SK-N-SH treated with all-trans-retinoic acid at 6 μM for 48 hours (cell line): Measurements from ENCODE around the gene GLOD4.

ENCODE experiments used
- ATAC-seq: fragments of 200-7000 bp; cut with Tn5 transposase; 3 replicates; pipeline ENCODE4 v1.9.1; 2020; ENCODE audit warnings: mild to moderate bottlenecking, moderate library complexity
- ARNTL ChIP-seq: fragments of 450-650 bp; formaldehyde crosslinking; IDR thresholded peaks from 2 replicates; pipeline ENCODE4 v1.5.0; 2020; ENCODE audit warnings: low read depth, mild to moderate bottlenecking, moderate library complexity, borderline replicate concordance
- BACH2 ChIP-seq: fragments of 250-450 bp; sonication (Bioruptor Pico); IDR thresholded peaks from 2 replicates; pipeline ENCODE4 v1.9.0; 2021; ENCODE audit warnings: mild to moderate bottlenecking, borderline replicate concordance
- CREB5 ChIP-seq: fragments of 250-450 bp; sonication (Bioruptor Pico); IDR thresholded peaks from 2 replicates; pipeline ENCODE4 v1.5.1; 2020; ENCODE audit warnings: low read depth, mild to moderate bottlenecking, moderate library complexity
- CSDC2 ChIP-seq: fragments of 250-450 bp; sonication (Bioruptor Pico); IDR thresholded peaks from 2 replicates; pipeline ENCODE4 v1.5.0; 2020; ENCODE audit warnings: mild to moderate bottlenecking, moderate library complexity
- CSRNP3 ChIP-seq: fragments of 250-450 bp; sonication (Bioruptor Pico); IDR thresholded peaks from 2 replicates; pipeline ENCODE4 v1.5.1; 2021; ENCODE audit warnings: mild to moderate bottlenecking, moderate library complexity
- ESRRG ChIP-seq: fragments of 250-450 bp; sonication (Bioruptor Pico); IDR thresholded peaks from 2 replicates; pipeline ENCODE4 v1.6.1; 2021; ENCODE audit warnings: mild to moderate bottlenecking
- GLIS3 ChIP-seq: fragments of 250-450 bp; sonication (Bioruptor Pico); IDR thresholded peaks from 2 replicates; pipeline ENCODE4 v1.5.0; 2020; ENCODE audit warnings: mild to moderate bottlenecking, moderate library complexity
- ISL1 ChIP-seq: fragments of 250-450 bp; sonication (Bioruptor Pico); IDR thresholded peaks from 2 replicates; pipeline ENCODE4 v2.1.2; 2022; ENCODE audit warnings: mild to moderate bottlenecking, moderate library complexity
- OSR1 ChIP-seq: fragments of 250-450 bp; sonication (Bioruptor Pico); IDR thresholded peaks from 2 replicates; pipeline ENCODE4 v1.8.0; 2022; ENCODE audit warnings: moderate library complexity, mild to moderate bottlenecking, inconsistent platforms
- PPARA ChIP-seq: fragments of 250-450 bp; sonication (Bioruptor Pico); IDR thresholded peaks from 2 replicates; pipeline ENCODE4 v1.5.0; 2020; ENCODE audit warnings: mild to moderate bottlenecking, borderline replicate concordance
- RARB ChIP-seq: fragments of 250-450 bp; sonication (Bioruptor Pico); IDR thresholded peaks from 2 replicates; pipeline ENCODE4 v1.8.0; 2021; ENCODE audit warnings: mild to moderate bottlenecking, moderate library complexity
- SNAI2 ChIP-seq: fragments of 250-450 bp; sonication (Bioruptor Pico); IDR thresholded peaks from 2 replicates; pipeline ENCODE4 v1.5.0; 2020; ENCODE audit warnings: mild to moderate bottlenecking, moderate library complexity
- TCF4 ChIP-seq: fragments of 250-450 bp; sonication (Bioruptor Pico); IDR thresholded peaks from 2 replicates; pipeline ENCODE4 v1.8.0; 2021; ENCODE audit warnings: mild to moderate bottlenecking, moderate library complexity, borderline replicate concordance
- TOX ChIP-seq: fragments of 250-450 bp; sonication (Bioruptor Pico); IDR thresholded peaks from 2 replicates; pipeline ENCODE4 v1.8.0; 2021; ENCODE audit warnings: mild to moderate bottlenecking, moderate library complexity, borderline replicate concordance
- ZC3H10 ChIP-seq: fragments of 250-450 bp; sonication (Bioruptor Pico); IDR thresholded peaks from 2 replicates; pipeline ENCODE4 v1.5.1; 2021; ENCODE audit warnings: mild to moderate bottlenecking, moderate library complexity
- ZFP3 ChIP-seq: fragments of 250-450 bp; sonication (Bioruptor Pico); IDR thresholded peaks from 2 replicates; pipeline ENCODE4 v1.5.0; 2020; ENCODE audit warnings: mild to moderate bottlenecking, moderate library complexity
- ZFP30 ChIP-seq: fragments of 450-650 bp; formaldehyde crosslinking; IDR thresholded peaks from 2 replicates; pipeline ENCODE4 v1.5.0; 2022; ENCODE audit warnings: mild to moderate bottlenecking, moderate library complexity
- ZNF565 ChIP-seq: fragments of 450-650 bp; formaldehyde crosslinking; conservative IDR thresholded peaks from 2 replicates; pipeline ENCODE4 v1.5.0; 2020; ENCODE audit warnings: low read depth, mild to moderate bottlenecking, moderate library complexity
- ZNF70 ChIP-seq: fragments of 450-650 bp; formaldehyde crosslinking; IDR thresholded peaks from 2 replicates; pipeline ENCODE4 v1.5.0; 2020; ENCODE audit warnings: mild to moderate bottlenecking, moderate library complexity
- TF ChIP-seq, protein P1 (sequence below): fragments of 250-450 bp; sonication (Bioruptor Pico); IDR thresholded peaks from 2 replicates; pipeline ENCODE4 v1.8.0; 2021; ENCODE audit warnings: low read depth, mild to moderate bottlenecking, moderate library complexity, borderline replicate concordance
- TF ChIP-seq, protein P2 (sequence below): fragments of 250-450 bp; sonication (Bioruptor Pico); IDR thresholded peaks from 2 replicates; pipeline ENCODE4 v1.8.0; 2020; ENCODE audit warnings: mild to moderate bottlenecking, moderate library complexity, borderline replicate concordance

The GLOD4 gene

GRCh38 chr17:796609-797008 is 14.5 kb upstream of the GLOD4 start:
- no peak for ATAC-seq
- TF ChIP-seq TOX (CRISPR knock-in tag), result no peak
- no peak for TF ChIP-seq OSR1 (CRISPR knock-in tag)
- TF ChIP-seq, protein P1, sequence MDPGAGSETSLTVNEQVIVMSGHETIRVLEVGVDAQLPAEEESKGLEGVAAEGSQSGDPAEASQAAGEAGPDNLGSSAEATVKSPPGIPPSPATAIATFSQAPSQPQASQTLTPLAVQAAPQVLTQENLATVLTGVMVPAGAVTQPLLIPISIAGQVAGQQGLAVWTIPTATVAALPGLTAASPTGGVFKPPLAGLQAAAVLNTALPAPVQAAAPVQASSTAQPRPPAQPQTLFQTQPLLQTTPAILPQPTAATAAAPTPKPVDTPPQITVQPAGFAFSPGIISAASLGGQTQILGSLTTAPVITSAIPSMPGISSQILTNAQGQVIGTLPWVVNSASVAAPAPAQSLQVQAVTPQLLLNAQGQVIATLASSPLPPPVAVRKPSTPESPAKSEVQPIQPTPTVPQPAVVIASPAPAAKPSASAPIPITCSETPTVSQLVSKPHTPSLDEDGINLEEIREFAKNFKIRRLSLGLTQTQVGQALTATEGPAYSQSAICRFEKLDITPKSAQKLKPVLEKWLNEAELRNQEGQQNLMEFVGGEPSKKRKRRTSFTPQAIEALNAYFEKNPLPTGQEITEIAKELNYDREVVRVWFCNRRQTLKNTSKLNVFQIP, result no peak
- no peak for TF ChIP-seq ZNF565
- no peak for TF ChIP-seq ISL1 (CRISPR knock-in tag)
- no peak for TF ChIP-seq ESRRG (CRISPR knock-in tag)
- no peak for TF ChIP-seq BACH2 (CRISPR knock-in tag)
- no peak for TF ChIP-seq PPARA (CRISPR knock-in tag)
- no peak for TF ChIP-seq ZFP30 (CRISPR knock-in tag)
- no peak for TF ChIP-seq ZFP3 (CRISPR knock-in tag)
- TF ChIP-seq, all 23 proteins: peak for 0

DNA sequence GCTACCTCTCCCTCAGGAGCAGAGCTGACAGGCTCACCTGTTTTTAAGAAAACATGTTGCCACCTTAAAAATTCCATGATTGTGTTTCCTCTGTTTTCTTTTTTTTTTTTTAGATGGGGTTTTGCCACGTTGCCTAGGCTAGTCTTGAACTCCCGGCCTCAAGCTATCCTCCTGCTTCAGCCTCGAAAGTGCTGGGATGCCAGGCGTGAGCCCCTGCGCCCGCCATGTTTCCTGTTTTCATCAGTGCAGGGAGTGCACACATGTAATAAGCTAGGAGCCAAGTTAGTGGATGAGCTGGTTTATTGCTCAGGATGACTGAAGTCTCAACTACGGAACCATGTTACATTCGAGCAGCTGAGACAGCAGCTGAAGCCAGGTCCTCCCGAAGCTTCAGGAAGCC is 13.6 kb upstream of the GLOD4 start:
- TF ChIP-seq CSDC2 (CRISPR knock-in tag), result no peak
- TF ChIP-seq GLIS3 (CRISPR knock-in tag), result no peak
- TF ChIP-seq ZNF70 (CRISPR knock-in tag), result no peak
- TF ChIP-seq ZC3H10, result no peak
- TF ChIP-seq SNAI2 (CRISPR knock-in tag), result no peak
- TF ChIP-seq ISL1 (CRISPR knock-in tag), result no peak
- no peak for TF ChIP-seq TOX (CRISPR knock-in tag)
- no peak for TF ChIP-seq BACH2 (CRISPR knock-in tag)
- ATAC-seq, result no peak

- no peak for TF ChIP-seq CSRNP3 (CRISPR knock-in tag)
- TF ChIP-seq TCF4, result no peak
- TF ChIP-seq ZFP30 (CRISPR knock-in tag), result no peak
- TF ChIP-seq, protein P2, sequence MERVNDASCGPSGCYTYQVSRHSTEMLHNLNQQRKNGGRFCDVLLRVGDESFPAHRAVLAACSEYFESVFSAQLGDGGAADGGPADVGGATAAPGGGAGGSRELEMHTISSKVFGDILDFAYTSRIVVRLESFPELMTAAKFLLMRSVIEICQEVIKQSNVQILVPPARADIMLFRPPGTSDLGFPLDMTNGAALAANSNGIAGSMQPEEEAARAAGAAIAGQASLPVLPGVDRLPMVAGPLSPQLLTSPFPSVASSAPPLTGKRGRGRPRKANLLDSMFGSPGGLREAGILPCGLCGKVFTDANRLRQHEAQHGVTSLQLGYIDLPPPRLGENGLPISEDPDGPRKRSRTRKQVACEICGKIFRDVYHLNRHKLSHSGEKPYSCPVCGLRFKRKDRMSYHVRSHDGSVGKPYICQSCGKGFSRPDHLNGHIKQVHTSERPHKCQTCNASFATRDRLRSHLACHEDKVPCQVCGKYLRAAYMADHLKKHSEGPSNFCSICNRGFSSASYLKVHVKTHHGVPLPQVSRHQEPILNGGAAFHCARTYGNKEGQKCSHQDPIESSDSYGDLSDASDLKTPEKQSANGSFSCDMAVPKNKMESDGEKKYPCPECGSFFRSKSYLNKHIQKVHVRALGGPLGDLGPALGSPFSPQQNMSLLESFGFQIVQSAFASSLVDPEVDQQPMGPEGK (CRISPR knock-in tag), result no peak
- no peak for TF ChIP-seq ARNTL
- no peak for TF ChIP-seq ZFP3 (CRISPR knock-in tag)
- no peak for TF ChIP-seq CREB5 (CRISPR knock-in tag)
- no peak; the same call in 2 of the 3 replicates for ATAC-seq
These were observed 13.2 kb upstream of the GLOD4 start for GRCh38 chr17:795276-795675.

- peak; percentile 68 for ATAC-seq
These were observed 12.8 kb upstream of the GLOD4 start for GRCh38 chr17:794876-795275.

More at GRCh38 chr17:794876-795275, 12.8 kb upstream of the GLOD4 start:
- no peak for TF ChIP-seq CREB5 (CRISPR knock-in tag)
- no peak for TF ChIP-seq ARNTL
- no peak for TF ChIP-seq RARB
- TF ChIP-seq ZC3H10, result no peak
- no peak for TF ChIP-seq BACH2 (CRISPR knock-in tag)
